Gastrocnemius medialis (tissue), 4 donors: ENCODE results near the gene PIGZ.

Source experiments
- POLR2A ChIP-seq, 2 donors: fragments of 450-650 bp; IDR thresholded peaks; one replicate each; pipeline ENCODE4 v1.6.1; 2017; ENCODE audit warnings: antibody characterized with exemption in 2 of 2, mild to moderate bottlenecking in 2 of 2, moderate library complexity in 2 of 2
- TF ChIP-seq, protein P1 (sequence below), 5 experiments: fragments of 450-650 bp in 3 of 5; fragments of 200-600 bp in 2 of 5; sonication (generic) in 2 of 5; IDR thresholded peaks in 4 of 5; conservative IDR thresholded peaks in 1 of 5; 1 replicate in 4 of 5; 2 replicates in 1 of 5; pipeline ENCODE4 v1.5.1; 2016 to 2019; ENCODE audit warnings: antibody characterized with exemption in 5 of 5, mild to moderate bottlenecking in 3 of 5, moderate library complexity in 3 of 5

DNA sequence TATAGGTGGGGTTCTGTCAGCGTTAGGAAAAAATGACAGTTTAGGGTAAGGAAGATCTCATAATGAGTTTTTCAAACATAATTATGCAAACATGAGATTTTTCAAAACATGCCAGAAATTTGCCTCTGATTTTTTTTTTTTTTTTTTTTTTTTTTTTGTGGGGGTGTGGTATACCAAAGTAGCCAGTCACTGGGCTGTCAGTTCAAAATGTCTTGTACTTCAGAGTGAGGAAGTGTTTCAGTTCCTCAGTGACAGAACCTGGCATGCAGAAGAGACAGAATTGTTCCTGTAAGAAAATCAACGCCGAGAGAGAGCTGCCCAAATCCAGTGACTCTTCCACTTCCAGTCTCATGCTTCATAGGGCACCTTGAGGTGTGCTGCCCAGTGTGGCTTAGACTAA is 36.0 kb downstream of the PIGZ start:
- TF ChIP-seq POLR2A (IDR thresholded peaks at IDR 0.05): no peak
- TF ChIP-seq, protein P1, sequence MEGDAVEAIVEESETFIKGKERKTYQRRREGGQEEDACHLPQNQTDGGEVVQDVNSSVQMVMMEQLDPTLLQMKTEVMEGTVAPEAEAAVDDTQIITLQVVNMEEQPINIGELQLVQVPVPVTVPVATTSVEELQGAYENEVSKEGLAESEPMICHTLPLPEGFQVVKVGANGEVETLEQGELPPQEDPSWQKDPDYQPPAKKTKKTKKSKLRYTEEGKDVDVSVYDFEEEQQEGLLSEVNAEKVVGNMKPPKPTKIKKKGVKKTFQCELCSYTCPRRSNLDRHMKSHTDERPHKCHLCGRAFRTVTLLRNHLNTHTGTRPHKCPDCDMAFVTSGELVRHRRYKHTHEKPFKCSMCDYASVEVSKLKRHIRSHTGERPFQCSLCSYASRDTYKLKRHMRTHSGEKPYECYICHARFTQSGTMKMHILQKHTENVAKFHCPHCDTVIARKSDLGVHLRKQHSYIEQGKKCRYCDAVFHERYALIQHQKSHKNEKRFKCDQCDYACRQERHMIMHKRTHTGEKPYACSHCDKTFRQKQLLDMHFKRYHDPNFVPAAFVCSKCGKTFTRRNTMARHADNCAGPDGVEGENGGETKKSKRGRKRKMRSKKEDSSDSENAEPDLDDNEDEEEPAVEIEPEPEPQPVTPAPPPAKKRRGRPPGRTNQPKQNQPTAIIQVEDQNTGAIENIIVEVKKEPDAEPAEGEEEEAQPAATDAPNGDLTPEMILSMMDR (IDR thresholded peaks at IDR 0.05 in 4 of 5, conservative IDR thresholded peaks at IDR 0.05 in 1 of 5): no peak
